ENCODE data around the gene GLB1L. TPM values are rescaled to one million over a fixed set of nuclear protein-coding genes. Genes with fewer than 3 reads are reported as not detected.

GLB1L gene
- 10 to 100 TPM; 10.2 to 15.7 (median 11.8) TPM for total RNA-seq

- intact Hi-C loops (cut with DNase I; ENCODE audit: low total_unique reads), result no loop called here
- H3K9me3 ChIP-seq, result no peaks in the 10 kb centered on the region
- peak; percentile 90 to 94 for DNase-seq (ENCODE audit: low spot score in 2 of 2)
- peak within 1 kb of the TSS; percentile 98 for H3K27ac ChIP-seq
- peak; percentile 95 to 97 (median 96) for TF ChIP-seq POLR2AphosphoS5 (IDR thresholded peaks at IDR 0.05)
- TF ChIP-seq CTCF (IDR thresholded peaks at IDR 0.05), result no peak
- peak within 1 kb of the TSS; percentile 73 to 93 (median 82) for H3K4me3 ChIP-seq
- peaks cover 12 to 21% of the 10 kb centered on the region in 2 donors for H3K4me1 ChIP-seq
- H3K27me3 ChIP-seq, result no peaks in the 10 kb centered on the region
- no peaks in the 10 kb centered on the region for H3K36me3 ChIP-seq
Measured at GRCh38 chr2:219245148-219245898, at the start of gene GLB1L, which contains the start of gene STK16. TSS of gene GLB1L (minus strand) at chr2:219245444. CDS start at chr2:219243573, 1,871 bp downstream. TSS of gene STK16 (plus strand) at chr2:219245479. CDS start at chr2:219246000, 521 bp downstream.

GRCh38 chr2:219294356-219295351 is 49.4 kb upstream of the GLB1L start:
- H3K27ac ChIP-seq, result peak overlapping the region; percentile 76 to 94
- H3K4me1 ChIP-seq, result peaks cover 4% of the 10 kb centered on the region in 2 donors
- peak; percentile 82 to 88 for DNase-seq (ENCODE audit: low spot score in 2 of 2)
- TF ChIP-seq POLR2AphosphoS5 (IDR thresholded peaks at IDR 0.05), result peak in 2 of 3 donors; percentile 61 to 73
- no peak for TF ChIP-seq POLR2A (IDR thresholded peaks at IDR 0.05)
- peak; percentile 87 to 99 (median 97) for TF ChIP-seq CTCF (IDR thresholded peaks at IDR 0.05)
- no peaks in the 10 kb centered on the region for H3K9me3 ChIP-seq
- no peaks in the 10 kb centered on the region for H3K27me3 ChIP-seq
- peak overlapping the region; percentile 49 to 83 (median 56) for H3K4me3 ChIP-seq
- H3K36me3 ChIP-seq, result no peaks in the 10 kb centered on the region
- intact Hi-C loops (cut with DNase I; ENCODE audit: low total_unique reads), result no loop called here

GRCh38 chr2:219293736-219294231 is 48.5 kb upstream of the GLB1L start:
- Histone ChIP-seq H3K9me3 (no peaks in the 10 kb centered on the region), H3K4me1 (peaks cover 4 to 11% of the 10 kb centered on the region in 2 donors), H3K4me3 (no peak overlapping the region), H3K36me3 (no peaks in the 10 kb centered on the region), H3K27me3 (no peaks in the 10 kb centered on the region), H3K27ac (no peak overlapping the region)
- no peak for TF ChIP-seq POLR2AphosphoS5 (IDR thresholded peaks at IDR 0.05)
- no peak for TF ChIP-seq CTCF (IDR thresholded peaks at IDR 0.05)
- no peak for TF ChIP-seq POLR2A (IDR thresholded peaks at IDR 0.05)
- DNase-seq (ENCODE audit: low spot score in 2 of 2), result no peak
- intact Hi-C loops (cut with DNase I; ENCODE audit: low total_unique reads), result no loop called here

- Histone ChIP-seq H3K27ac (no peak overlapping the region), H3K4me3 (no peak overlapping the region), H3K36me3 (no peaks in the 10 kb centered on the region), H3K9me3 (no peaks in the 10 kb centered on the region), H3K27me3 (no peaks in the 10 kb centered on the region), H3K4me1 (peaks cover 4 to 11% of the 10 kb centered on the region in 2 donors)
- intact Hi-C loops (cut with DNase I; ENCODE audit: low total_unique reads), result no loop called here
- TF ChIP-seq POLR2AphosphoS5 (IDR thresholded peaks at IDR 0.05), result no peak
- TF ChIP-seq POLR2A (IDR thresholded peaks at IDR 0.05), result no peak
- no peak for TF ChIP-seq CTCF (IDR thresholded peaks at IDR 0.05)
- no peak for DNase-seq (ENCODE audit: low spot score in 2 of 2)
Measured at GRCh38 chr2:219292616-219293015, 47.4 kb upstream of the GLB1L start.
